Measurements from ENCODE around the gene FNIP1.

Gene FNIP1

DNA sequence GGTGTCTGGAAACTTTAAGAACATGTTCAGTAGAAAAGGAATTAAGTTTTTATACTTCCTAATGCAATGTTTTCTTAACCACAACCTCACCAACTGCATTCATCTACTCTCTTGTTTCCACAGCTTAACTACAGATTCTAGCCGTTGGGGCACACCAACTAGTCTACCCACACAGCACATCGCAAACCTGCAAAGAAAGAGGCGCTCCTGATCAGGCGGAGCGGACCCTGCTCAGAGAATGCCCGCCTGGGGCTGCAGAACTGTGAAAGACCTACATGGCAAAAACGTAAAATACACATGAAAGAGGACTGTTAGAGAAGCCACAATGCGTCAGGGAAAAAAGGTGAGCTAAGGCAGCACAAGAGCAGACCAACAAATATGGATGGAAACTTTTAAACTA is 86.4 kb downstream of the FNIP1 start:
- H3K4me3 ChIP-seq (ENCODE audit: low read depth, low read length), result no peak overlapping the region
- DNase-seq (ENCODE audit: low read depth, low spot score), result no peak
- TF ChIP-seq, protein P1, sequence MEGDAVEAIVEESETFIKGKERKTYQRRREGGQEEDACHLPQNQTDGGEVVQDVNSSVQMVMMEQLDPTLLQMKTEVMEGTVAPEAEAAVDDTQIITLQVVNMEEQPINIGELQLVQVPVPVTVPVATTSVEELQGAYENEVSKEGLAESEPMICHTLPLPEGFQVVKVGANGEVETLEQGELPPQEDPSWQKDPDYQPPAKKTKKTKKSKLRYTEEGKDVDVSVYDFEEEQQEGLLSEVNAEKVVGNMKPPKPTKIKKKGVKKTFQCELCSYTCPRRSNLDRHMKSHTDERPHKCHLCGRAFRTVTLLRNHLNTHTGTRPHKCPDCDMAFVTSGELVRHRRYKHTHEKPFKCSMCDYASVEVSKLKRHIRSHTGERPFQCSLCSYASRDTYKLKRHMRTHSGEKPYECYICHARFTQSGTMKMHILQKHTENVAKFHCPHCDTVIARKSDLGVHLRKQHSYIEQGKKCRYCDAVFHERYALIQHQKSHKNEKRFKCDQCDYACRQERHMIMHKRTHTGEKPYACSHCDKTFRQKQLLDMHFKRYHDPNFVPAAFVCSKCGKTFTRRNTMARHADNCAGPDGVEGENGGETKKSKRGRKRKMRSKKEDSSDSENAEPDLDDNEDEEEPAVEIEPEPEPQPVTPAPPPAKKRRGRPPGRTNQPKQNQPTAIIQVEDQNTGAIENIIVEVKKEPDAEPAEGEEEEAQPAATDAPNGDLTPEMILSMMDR (IDR thresholded peaks at IDR 0.05; ENCODE audit: low read depth, low read length), result no peak
- in situ Hi-C loops (cut with HindIII; ENCODE audit: low sequenced_read_pairs), result no loop called here

DNA sequence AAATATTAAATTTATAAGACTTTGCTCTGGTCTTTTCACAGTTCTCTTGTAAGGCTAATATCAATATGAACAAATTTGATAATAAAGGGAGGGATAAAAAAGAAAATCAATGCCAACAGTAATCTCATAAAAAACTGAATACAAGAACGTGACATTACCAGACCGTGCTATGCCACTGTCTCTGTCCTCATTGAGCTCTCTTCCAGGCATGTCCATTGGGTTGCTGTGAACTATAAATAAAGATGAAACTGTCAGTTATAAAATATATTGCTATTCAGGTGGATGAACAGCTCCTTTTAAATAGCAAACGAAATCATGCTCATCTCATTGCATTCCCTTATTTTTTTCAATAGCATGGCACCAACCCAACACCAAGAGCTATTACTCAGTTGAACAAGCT is 87.8 kb downstream of the FNIP1 start:
- DNase-seq (ENCODE audit: low read depth, low spot score), result no peak
- in situ Hi-C loops (cut with HindIII; ENCODE audit: low sequenced_read_pairs), result no loop called here
- H3K4me3 ChIP-seq (ENCODE audit: low read depth, low read length), result no peak overlapping the region
- TF ChIP-seq, protein P1 (IDR thresholded peaks at IDR 0.05; ENCODE audit: low read depth, low read length), result no peak

DNA sequence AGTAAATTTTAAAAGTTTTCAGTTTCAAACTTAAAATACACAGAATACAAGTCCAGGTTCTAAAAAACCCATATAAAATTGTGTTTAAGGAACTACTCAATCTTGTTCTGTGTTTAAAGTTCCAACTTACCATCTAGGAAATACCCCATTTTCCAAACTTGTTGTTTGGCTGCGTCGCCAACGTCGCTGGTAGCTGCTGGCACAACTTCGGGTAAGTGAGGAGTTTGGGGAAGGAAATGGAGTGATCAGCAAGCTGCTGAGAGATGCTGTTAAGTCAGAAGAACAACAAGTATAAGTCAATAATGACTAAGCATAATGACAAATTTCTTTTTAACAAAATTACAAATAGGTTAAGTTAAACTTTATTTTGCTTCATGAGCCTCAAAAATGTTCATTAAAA is 90.5 kb downstream of the FNIP1 start:
- in situ Hi-C loops (cut with HindIII; ENCODE audit: low sequenced_read_pairs), result no loop called here
- DNase-seq (ENCODE audit: low read depth, low spot score), result no peak
- no peak overlapping the region for H3K4me3 ChIP-seq (ENCODE audit: low read depth, low read length)
- TF ChIP-seq, protein P1 (IDR thresholded peaks at IDR 0.05; ENCODE audit: low read depth, low read length), result no peak

DNA sequence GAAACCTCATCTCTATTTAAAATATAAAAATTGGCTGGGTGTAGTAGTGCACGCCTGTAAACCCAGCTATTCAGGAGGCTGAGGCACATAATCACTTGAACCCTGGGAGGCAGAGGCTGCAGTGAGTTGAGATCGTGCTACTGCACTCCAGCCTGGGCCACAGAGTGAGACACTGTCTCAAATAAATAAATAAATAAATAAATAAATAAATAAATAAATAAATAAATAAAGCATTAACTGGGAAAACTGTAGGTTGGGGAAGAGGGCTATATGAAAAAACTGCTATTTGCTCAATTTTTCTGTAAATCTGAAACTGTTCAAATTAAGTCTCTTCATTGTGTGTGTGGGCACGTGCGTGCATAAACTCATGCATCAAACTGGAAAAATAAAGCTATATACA is 101.9 kb downstream of the FNIP1 start:
- in situ Hi-C loops (cut with HindIII; ENCODE audit: low sequenced_read_pairs), result no loop called here
- TF ChIP-seq, protein P1 (IDR thresholded peaks at IDR 0.05; ENCODE audit: low read depth, low read length), result no peak
- H3K4me3 ChIP-seq (ENCODE audit: low read depth, low read length), result no peak overlapping the region
- DNase-seq (ENCODE audit: low read depth, low spot score), result no peak

DNA sequence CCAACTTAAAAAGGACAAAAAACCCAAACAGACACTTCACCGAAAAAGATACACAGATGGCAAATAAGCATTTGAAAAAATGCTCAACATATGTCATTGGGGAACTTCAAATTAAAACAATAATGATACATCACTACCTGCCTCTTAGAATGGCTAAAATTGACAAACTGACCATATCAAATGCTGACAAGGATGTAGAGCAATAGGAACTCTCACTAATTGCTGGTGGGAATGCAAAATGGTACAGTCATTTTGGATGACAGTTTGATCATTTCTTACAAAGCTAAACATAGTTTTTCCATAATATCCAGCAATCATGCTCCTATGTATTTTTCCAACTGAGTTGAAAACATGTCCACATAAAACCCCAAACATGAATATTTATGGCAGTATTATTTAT is 102.9 kb downstream of the FNIP1 start:
- in situ Hi-C loops (cut with HindIII; ENCODE audit: low sequenced_read_pairs), result no loop called here

DNA sequence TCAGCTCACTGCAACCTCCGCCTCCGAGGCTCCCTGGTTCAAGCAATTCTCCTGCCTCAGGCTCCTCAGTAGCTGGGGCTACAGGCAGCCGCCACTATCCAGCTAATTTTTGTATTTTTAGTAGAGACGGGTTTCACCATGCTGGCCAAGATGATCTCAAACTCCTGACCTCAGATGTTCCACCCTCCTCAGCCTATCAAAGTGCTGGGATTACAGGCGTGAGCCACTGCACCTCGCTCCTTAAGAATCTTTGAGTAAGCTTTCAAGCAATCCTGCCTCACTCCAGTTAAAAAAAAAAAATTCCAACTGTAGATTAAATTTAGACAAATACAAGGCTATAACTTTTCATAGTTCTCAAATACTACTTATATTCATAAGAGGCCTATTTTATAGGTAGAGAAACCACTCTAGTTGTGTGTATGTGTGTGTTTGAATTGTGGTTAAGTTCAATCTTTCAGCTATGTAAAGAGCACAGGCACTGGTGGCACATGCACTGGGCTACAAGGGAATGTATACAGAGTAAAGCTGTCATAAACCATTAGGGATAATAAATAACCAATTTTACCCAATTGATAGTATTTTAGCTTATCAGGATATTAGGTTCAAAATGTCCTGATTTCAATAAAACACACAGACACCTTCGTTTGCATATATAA is 111.2 kb downstream of the FNIP1 start:
- DNase-seq (ENCODE audit: low read depth, low spot score), result no peak
- H3K4me3 ChIP-seq (ENCODE audit: low read depth, low read length), result no peak overlapping the region
- TF ChIP-seq, protein P1 (IDR thresholded peaks at IDR 0.05; ENCODE audit: low read depth, low read length), result no peak
- in situ Hi-C loops (cut with HindIII; ENCODE audit: low sequenced_read_pairs), result no loop called here

More for the DNA sequence above, 102.9 kb downstream of the FNIP1 start:
- TF ChIP-seq, protein P1 (IDR thresholded peaks at IDR 0.05; ENCODE audit: low read depth, low read length), result no peak
- no peak for DNase-seq (ENCODE audit: low read depth, low spot score)
- no peak overlapping the region for H3K4me3 ChIP-seq (ENCODE audit: low read depth, low read length)

Data from astrocyte of the spinal cord (primary cell).